H1 (cell line): ENCODE measurements around the gene NRXN3. TPM values are rescaled to one million over a fixed set of nuclear protein-coding genes. Genes with fewer than 3 reads are reported as not detected.

ENCODE experiments used
- CTCF ChIA-PET: fragments of 300-600 bp; sonication (Branson Sonifier 250); formaldehyde crosslinking; loops from one replicate; lab custom pipeline; 2021; ENCODE audit not compliant: partially characterized antibody; lab: Charles Lee
- POLR2A ChIA-PET: fragments of 300-600 bp; sonication (Branson Sonifier 250); formaldehyde crosslinking; loops from one replicate; lab custom pipeline; 2021; ENCODE audit warnings: inconsistent platforms; ENCODE audit not compliant: partially characterized antibody; lab: Charles Lee
- DNase-seq, 2 experiments: peaks; one replicate each; pipeline versions ENCODE4 v3.0.0 to v3.0.0-alpha.2; 2010 to 2022; ENCODE audit warnings: low spot score in 2 of 2, low read depth in 1 of 2, mixed read lengths in 1 of 2
- FAIRE-seq: peaks from 2 replicates; lab custom pipeline; 2011; peaks lifted over from hg19 to GRCh38; lab: Jason Lieb, UNC
- H2AFZ ChIP-seq: 2 replicates; pipeline ENCODE4 v1.8.1; 2012; ENCODE audit warnings: low read length, inconsistent platforms
- H2AK5ac ChIP-seq: 2 replicates; pipeline ENCODE4 v1.6.1; 2013; ENCODE audit warnings: low read depth, low read length
- H2BK120ac ChIP-seq: replicated peaks from 2 replicates; pipeline ENCODE3; 2013; ENCODE audit warnings: low read depth, low read length, inconsistent platforms
- H2BK12ac ChIP-seq: 2 replicates; pipeline ENCODE4 v1.6.1; 2013; ENCODE audit warnings: low read depth, low read length
- H2BK15ac ChIP-seq: 2 replicates; pipeline ENCODE4 v1.6.1; 2013; ENCODE audit warnings: low read length
- H2BK20ac ChIP-seq: 2 replicates; pipeline ENCODE4 v1.6.1; 2013; ENCODE audit warnings: low read length
- H2BK5ac ChIP-seq: 2 replicates; pipeline ENCODE4 v1.6.1; 2013; ENCODE audit warnings: low read depth, low read length
- H3K14ac ChIP-seq: 2 replicates; pipeline ENCODE4 v1.6.1; 2013; ENCODE audit warnings: inconsistent platforms; ENCODE audit not compliant: insufficient read length
- H3K18ac ChIP-seq: 2 replicates; pipeline ENCODE4 v1.6.1; 2013; ENCODE audit warnings: low read length; ENCODE audit errors: extremely low read depth
- H3K23ac ChIP-seq: 2 replicates; pipeline ENCODE4 v1.6.1; 2013; ENCODE audit warnings: inconsistent platforms; ENCODE audit not compliant: insufficient read length
- H3K23me2 ChIP-seq: 2 replicates; pipeline ENCODE4 v1.6.1; 2013; ENCODE audit warnings: low read depth, low read length
- H3K27ac ChIP-seq: 2 replicates; pipeline ENCODE4 v1.6.1; 2011; ENCODE audit warnings: low read depth, low read length, inconsistent platforms
- H3K27me3 ChIP-seq, 4 experiments: replicated peaks in 1 of 4; 1 replicate in 1 of 4; 2 replicates in 3 of 4; pipeline versions ENCODE4 v1.6.1 to v1.8.1; 2011 to 2013; ENCODE audit warnings: low read length in 3 of 4, mild to moderate bottlenecking in 3 of 4, inconsistent platforms in 2 of 4, mixed read lengths in 2 of 4, moderate library complexity in 1 of 4; ENCODE audit not compliant: control insufficient read depth in 3 of 4, insufficient read depth in 3 of 4; ENCODE audit errors: extremely low read depth in 1 of 4
- H3K36me3 ChIP-seq, 4 experiments: 2 replicates each; pipeline versions ENCODE4 v1.6.1 to v1.8.1; 2011 to 2013; ENCODE audit warnings: mild to moderate bottlenecking in 4 of 4, low read length in 3 of 4, moderate library complexity in 2 of 4, control low read depth in 1 of 4, inconsistent platforms in 1 of 4; ENCODE audit not compliant: insufficient read depth in 4 of 4, control insufficient read depth in 2 of 4
- H3K4ac ChIP-seq: replicated peaks from 2 replicates; pipeline ENCODE3; 2013; ENCODE audit warnings: low read length, low read depth, mixed read lengths, inconsistent platforms; ENCODE audit not compliant: insufficient read length
- H3K4me1 ChIP-seq, 4 experiments: replicated peaks in 1 of 4; 1 replicate in 1 of 4; 2 replicates in 3 of 4; pipeline versions ENCODE4 v1.6.1 to v1.8.1; 2011 to 2013; ENCODE audit warnings: low read length in 3 of 4, inconsistent platforms in 2 of 4, mixed read lengths in 1 of 4; ENCODE audit not compliant: insufficient read depth in 4 of 4, control insufficient read depth in 3 of 4
- H3K4me2 ChIP-seq, 2 experiments: 2 replicates each; pipeline versions ENCODE4 v1.6.1 to v1.8.1; 2011 to 2013; ENCODE audit warnings: low read depth in 2 of 2, low read length in 2 of 2, control low read depth in 1 of 2, inconsistent platforms in 1 of 2, mild to moderate bottlenecking in 1 of 2; ENCODE audit not compliant: insufficient read depth in 1 of 2
- H3K4me3 ChIP-seq, 4 experiments: fragments of 200-600, 300-600 bp in 1 of 4; sonication (generic), shearing (Covaris generic), sonication (Bioruptor Twin) in 1 of 4; 2 replicates each; pipeline versions ENCODE4 v1.5.1 to v1.8.1; 2011 to 2016; ENCODE audit warnings: low read length in 4 of 4, low read depth in 3 of 4, control low read depth in 2 of 4, inconsistent platforms in 2 of 4, mild to moderate bottlenecking in 2 of 4, mixed read lengths in 1 of 4, moderate library complexity in 1 of 4; ENCODE audit not compliant: insufficient read depth in 2 of 4; ENCODE audit errors: extremely low read depth in 1 of 4
- H3K56ac ChIP-seq: replicated peaks from 2 replicates; pipeline ENCODE3; 2013; ENCODE audit warnings: low read depth, mild to moderate bottlenecking, mixed read lengths, low read length, inconsistent platforms; ENCODE audit not compliant: insufficient read length
- H3K79me1 ChIP-seq: 2 replicates; pipeline ENCODE4 v1.6.1; 2013; ENCODE audit warnings: low read depth, low read length, control low read depth
- H3K79me2 ChIP-seq, 2 experiments: 2 replicates each; pipeline versions ENCODE4 v1.6.1 to v1.8.1; 2012 to 2013; ENCODE audit warnings: low read length in 2 of 2, mild to moderate bottlenecking in 2 of 2, inconsistent platforms in 1 of 2; ENCODE audit not compliant: insufficient read depth in 2 of 2, control insufficient read depth in 1 of 2
- H3K9ac ChIP-seq, 4 experiments: replicated peaks in 1 of 4; 1 replicate in 1 of 4; 2 replicates in 3 of 4; pipeline versions ENCODE4 v1.6.1 to v1.8.1; 2011 to 2013; ENCODE audit warnings: low read depth in 3 of 4, low read length in 3 of 4, control low read depth in 2 of 4, mild to moderate bottlenecking in 2 of 4, moderate library complexity in 2 of 4, inconsistent platforms in 1 of 4; ENCODE audit errors: extremely low read depth in 1 of 4
- H3K9me3 ChIP-seq, 2 experiments: 2 replicates each; pipeline versions ENCODE4 v1.6.1 to v1.8.1; 2012 to 2013; ENCODE audit warnings: mild to moderate bottlenecking in 2 of 2, moderate library complexity in 2 of 2, control low read depth in 1 of 2, inconsistent platforms in 1 of 2, low read depth in 1 of 2, low read length in 1 of 2, mixed read lengths in 1 of 2; ENCODE audit not compliant: insufficient read depth in 2 of 2
- H4K20me1 ChIP-seq, 2 experiments: replicated peaks in 1 of 2; 2 replicates each; pipeline versions ENCODE3 to v1.8.1; 2011 to 2013; ENCODE audit warnings: inconsistent platforms in 2 of 2, low read length in 2 of 2, mild to moderate bottlenecking in 1 of 2; ENCODE audit not compliant: insufficient read depth in 2 of 2, control insufficient read depth in 1 of 2
- H4K5ac ChIP-seq: 2 replicates; pipeline ENCODE4 v1.6.1; 2013; ENCODE audit warnings: low read length, low read depth, mixed read lengths, inconsistent platforms; ENCODE audit not compliant: insufficient read length
- H4K8ac ChIP-seq: 2 replicates; pipeline ENCODE4 v1.8.0; 2013; ENCODE audit warnings: mild to moderate bottlenecking, moderate library complexity, low read length, inconsistent platforms; ENCODE audit not compliant: insufficient read depth; ENCODE audit errors: extremely low read depth
- H4K91ac ChIP-seq: replicated peaks from 2 replicates; pipeline ENCODE3; 2013; ENCODE audit warnings: low read length, mixed read lengths, inconsistent platforms; ENCODE audit not compliant: insufficient read length
- FOSL1 ChIP-seq: IDR thresholded peaks from 2 replicates; pipeline ENCODE4 v1.6.1; 2011; ENCODE audit warnings: mild to moderate bottlenecking, low read depth, low read length, moderate library complexity; ENCODE audit not compliant: insufficient read depth
- JUN ChIP-seq: IDR thresholded peaks from 2 replicates; pipeline ENCODE4 v1.6.1; 2011; ENCODE audit warnings: low read depth, mild to moderate bottlenecking, improper control_type of control experiment, low read length
- KDM1A ChIP-seq: fragments of 200-600, 300-600 bp; sonication (generic); IDR thresholded peaks from 2 replicates; pipeline ENCODE4 v1.7.1; 2016; ENCODE audit warnings: mild to moderate bottlenecking, low read length, borderline replicate concordance
- KDM5A ChIP-seq: fragments of 200-600 bp; IDR thresholded peaks from 2 replicates; pipeline ENCODE4 v1.7.1; 2012; ENCODE audit warnings: mild to moderate bottlenecking, low read length, inconsistent platforms, mixed read lengths
- SP1 ChIP-seq: IDR thresholded peaks from 2 replicates; pipeline ENCODE4 v1.6.1; 2011; ENCODE audit warnings: low read depth, low read length
- WGBS, 2 experiments: shearing (Covaris generic) in 1 of 2; methylation state at CpG; one replicate each; pipeline versions ENCODE4 v1.1.6 to v1.1.7; 2013 to 2015; ENCODE audit warnings: low lambda C conversion rate in 2 of 2, mixed read lengths in 2 of 2, inconsistent platforms in 1 of 2, low coverage in 1 of 2, missing lambda C conversion rate in 1 of 2; ENCODE audit not compliant: insufficient replicate concordance in 2 of 2, insufficient coverage in 1 of 2, insufficient read length in 1 of 2; ENCODE audit errors: extremely low coverage in 1 of 2, missing lambda C conversion rate in 1 of 2; 5-methylcytosine and 5-hydroxymethylcytosine counted together
- polyA plus RNA-seq, 7 experiments: library from polyadenylated mRNA; depleted of rRNA in 3 of 7; stranded (reverse) in 5 of 7; unstranded in 2 of 7; fragments of >200 nt in 5 of 7; fragments of 200-250 nt in 2 of 7; gene quantifications; 1 replicate in 5 of 7; 2 replicates in 1 of 7; 4 replicates in 1 of 7; pipeline versions ENCODE4 v1.2.1 to v1.2.3, GENCODE V29; 2011 to 2013; ENCODE audit warnings: missing spikeins in 2 of 7, mixed read lengths in 2 of 7
- total RNA-seq: library from RNA; stranded (reverse); fragmentation: NEBNext Ultra II Directional; extraction: Animal tissue kit (Norgen Biotek cat#: 25700); gene quantifications from 2 replicates; pipeline ENCODE4 v1.2.1, GENCODE V29; 2021
- TF ChIP-seq, protein P1 (sequence below): IDR thresholded peaks from 2 replicates; pipeline ENCODE4 v1.6.1; 2012; ENCODE audit warnings: inconsistent platforms

Gene NRXN3
- total and polyA plus RNA-seq, 2 of the 8 experiments (the other 6 are each of a cell fraction or from before 2014, with no cell fraction given) = 2.6 to 4.1 TPM

DNA sequence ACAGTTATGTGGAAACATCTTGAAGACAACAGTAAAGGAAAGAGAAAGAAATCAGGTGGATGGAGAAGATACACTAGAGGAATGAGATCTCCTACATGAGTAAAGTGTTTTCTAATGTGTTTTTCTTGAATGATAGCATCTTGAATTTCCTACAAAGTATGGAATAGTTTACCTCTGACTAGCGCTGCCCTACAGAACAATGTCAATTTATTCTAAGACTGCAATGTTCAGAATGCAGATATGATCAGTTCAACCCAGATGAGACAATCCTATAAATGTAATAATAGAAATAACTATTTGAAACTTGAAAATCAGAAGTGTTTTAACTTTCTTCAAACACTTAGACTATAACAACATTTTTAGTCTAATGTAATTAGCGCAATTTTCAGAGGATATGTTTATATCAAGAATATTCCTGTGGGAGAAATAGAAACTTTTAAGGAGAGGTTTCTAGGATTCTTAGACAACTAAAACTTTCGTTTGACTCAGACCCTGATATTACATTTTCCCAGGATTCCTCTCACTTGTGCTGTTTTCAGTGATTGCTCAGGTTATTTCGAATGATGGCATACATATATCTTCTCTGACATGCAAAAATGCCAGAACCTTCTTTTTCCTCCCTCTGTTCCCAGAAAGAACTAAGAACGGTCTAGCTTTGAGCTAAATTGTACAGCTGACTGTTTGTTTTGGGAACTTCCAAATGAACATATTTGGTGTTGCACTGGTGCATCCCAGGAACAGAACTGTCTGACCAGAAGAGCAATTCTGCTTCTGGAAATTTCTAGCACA is 1023.7 kb downstream of the NRXN3 start:
- Histone ChIP-seq H3K27ac (no peak overlapping the region), H3K4me1 (no peaks in the 10 kb centered on the region), H3K4me2 (no peak overlapping the region), H2AK5ac (no peak overlapping the region), H3K27me3 (no peaks in the 10 kb centered on the region), H3K9ac (peak overlapping the region in 1 of 4 experiments; percentile 34; a peak in 1 of 7 replicates), H2BK20ac (no peak overlapping the region), H3K23me2 (no peaks in the 10 kb centered on the region), H4K91ac (no peak overlapping the region), H3K79me1 (no peaks in the 10 kb centered on the region), H3K56ac (no peak overlapping the region), H3K36me3 (no peaks in the 10 kb centered on the region), H4K20me1 (no peaks in the 10 kb centered on the region), H3K18ac (no peak overlapping the region), H2AFZ (no peak overlapping the region), H4K5ac (no peak overlapping the region), H2BK120ac (no peak overlapping the region), H3K9me3 (no peaks in the 10 kb centered on the region), H3K4me3 (no peak overlapping the region), H2BK15ac (no peak overlapping the region), H2BK5ac (no peak overlapping the region), H4K8ac (no peak overlapping the region), H2BK12ac (no peak overlapping the region), H3K23ac (no peak overlapping the region), H3K4ac (no peak overlapping the region), H3K14ac (no peak overlapping the region), H3K79me2 (no peaks in the 10 kb centered on the region)
- 86% methylated on average over 5 of the region's 5 CpGs; no CpG with 5 or more reads in 1 of the 2 experiments for WGBS, 2 experiments
- ChIA-PET CTCF (no interaction called here), POLR2A (no interaction called here)
- FAIRE-seq (no peak), DNase-seq (no peak)
- TF ChIP-seq, protein P1, sequence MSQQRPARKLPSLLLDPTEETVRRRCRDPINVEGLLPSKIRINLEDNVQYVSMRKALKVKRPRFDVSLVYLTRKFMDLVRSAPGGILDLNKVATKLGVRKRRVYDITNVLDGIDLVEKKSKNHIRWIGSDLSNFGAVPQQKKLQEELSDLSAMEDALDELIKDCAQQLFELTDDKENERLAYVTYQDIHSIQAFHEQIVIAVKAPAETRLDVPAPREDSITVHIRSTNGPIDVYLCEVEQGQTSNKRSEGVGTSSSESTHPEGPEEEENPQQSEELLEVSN = no peak
- TF ChIP-seq KDM5A = no peak
- no peak for TF ChIP-seq SP1
- TF ChIP-seq JUN = no peak
- no peak for TF ChIP-seq FOSL1
- TF ChIP-seq KDM1A = no peak
